A673 (cell line): ENCODE data around the gene CCDC185. TPM values are rescaled to one million over a fixed set of nuclear protein-coding genes. Genes with fewer than 3 reads are reported as not detected.

Source experiments
- BruUV-seq: library from RNA; stranded (reverse); fragments of 400-500 nt; replicated peaks from 2 replicates; lab custom pipeline; 2021; lab: Mats Ljungman, UMichigan
- CTCF ChIA-PET: fragments of 300-600 bp; sonication (Branson Sonifier 250); formaldehyde crosslinking; loops from one replicate; lab custom pipeline; 2022; ENCODE audit warnings: antibody characterized with exemption; lab: Charles Lee
- POLR2A ChIA-PET: fragments of 300-600 bp; sonication (Branson Sonifier 250); formaldehyde crosslinking; loops from one replicate; lab custom pipeline; 2022; ENCODE audit warnings: antibody characterized with exemption; ENCODE audit not compliant: low non-redundant PET; lab: Charles Lee
- DNase-seq: peaks from one replicate; pipeline ENCODE4 v3.0.0-alpha.2; 2015; ENCODE audit warnings: low spot score
- H3K27ac ChIP-seq: fragments of 200-600 bp; sonication (generic); 2 replicates; pipeline ENCODE4 v1.5.1; 2016; ENCODE audit warnings: mixed run types, low read depth, mild to moderate bottlenecking, mixed read lengths, antibody characterized with exemption, low read length; ENCODE audit not compliant: poor library complexity, severe bottlenecking
- H3K27me3 ChIP-seq: fragments of 200-600 bp; sonication (generic); replicated peaks from 2 replicates; pipeline ENCODE4 v1.6.1; 2017; ENCODE audit warnings: mixed run types, low read depth, mild to moderate bottlenecking, mixed read lengths, antibody characterized with exemption, low read length; ENCODE audit not compliant: insufficient read depth, poor library complexity
- H3K36me3 ChIP-seq: fragments of 200-600 bp; sonication (generic); 2 replicates; pipeline ENCODE4 v1.6.1; 2016; ENCODE audit warnings: mixed run types, mild to moderate bottlenecking, mixed read lengths, antibody characterized with exemption, low read length; ENCODE audit not compliant: insufficient read depth, poor library complexity, severe bottlenecking
- H3K4me1 ChIP-seq: fragments of 200-600 bp; sonication (generic); 2 replicates; pipeline ENCODE4 v1.6.1; 2017; ENCODE audit warnings: mixed run types, mild to moderate bottlenecking, mixed read lengths, antibody characterized with exemption, low read length; ENCODE audit not compliant: insufficient read depth, poor library complexity, severe bottlenecking
- H3K4me3 ChIP-seq: fragments of 200-600 bp; sonication (generic); 2 replicates; pipeline ENCODE4 v1.5.1; 2016; ENCODE audit warnings: low read depth, mixed run types, mild to moderate bottlenecking, mixed read lengths, low read length; ENCODE audit not compliant: poor library complexity, severe bottlenecking
- H3K9me3 ChIP-seq: fragments of 200-600 bp; sonication (generic); 2 replicates; pipeline ENCODE4 v1.6.1; 2016; ENCODE audit warnings: mixed run types, low read depth, mild to moderate bottlenecking, mixed read lengths, antibody characterized with exemption, low read length; ENCODE audit not compliant: poor library complexity, severe bottlenecking
- CTCF ChIP-seq: fragments of 300-800, 200-600 bp; sonication (generic); conservative IDR thresholded peaks from 2 replicates; pipeline ENCODE4 v1.5.1; 2017; ENCODE audit warnings: low read depth, mild to moderate bottlenecking, antibody characterized with exemption, low read length, moderate library complexity, mixed read lengths
- EZH2 ChIP-seq: fragments of 200-600 bp; sonication (generic); IDR thresholded peaks from 2 replicates; pipeline ENCODE4 v1.6.1; 2017; ENCODE audit warnings: borderline replicate concordance, low read depth, mild to moderate bottlenecking, mixed read lengths, antibody characterized with exemption, low read length; ENCODE audit not compliant: poor library complexity, severe bottlenecking
- intact Hi-C: fragments of 100-400 bp; cut with micrococcal nuclease; formaldehyde crosslinking; loops from one replicate; pipeline ENCODE4 v1.10.0; 2022; ENCODE audit not compliant: unreplicated experiment
- total RNA-seq: library from RNA; stranded (reverse); gene quantifications from 2 replicates; pipeline ENCODE4 v1.2.3, GENCODE V29; 2021

The CCDC185 gene
- total RNA-seq, 1 experiment from 2014 or later = not detected

GRCh38 chr1:223345720-223346119 is 47.5 kb upstream of the CCDC185 start:
- H3K27ac ChIP-seq = no peak overlapping the region
- BruUV-seq = no TSS peak
- TF ChIP-seq CTCF (no peak), EZH2 (no peak)
- intact Hi-C loops = no loop called here
- H3K27me3 ChIP-seq = peaks cover 5% of the 10 kb centered on the region
- POLR2A ChIA-PET = no interaction called here
- CTCF ChIA-PET = interaction anchor here (0.5 kb wide), 1 partner anchor 18 kb away, joined by 3 read pairs; no protein-coding TSS in a partner anchor
- no peak for DNase-seq
- H3K36me3 ChIP-seq = no peaks in the 10 kb centered on the region
- no peaks in the 10 kb centered on the region for H3K9me3 ChIP-seq
- no peak overlapping the region for H3K4me3 ChIP-seq
- H3K4me1 ChIP-seq = no peaks in the 10 kb centered on the region

- no peak for DNase-seq
- Histone ChIP-seq H3K36me3 (no peaks in the 10 kb centered on the region), H3K27me3 (peaks cover 5% of the 10 kb centered on the region), H3K9me3 (no peaks in the 10 kb centered on the region), H3K4me1 (no peaks in the 10 kb centered on the region), H3K4me3 (no peak overlapping the region), H3K27ac (no peak overlapping the region)
- TF ChIP-seq CTCF (no peak), EZH2 (no peak)
- intact Hi-C loops = no loop called here
- ChIA-PET CTCF (no interaction called here), POLR2A (no interaction called here)
- BruUV-seq = no TSS peak
These were observed 46.9 kb upstream of the CCDC185 start for GRCh38 chr1:223346311-223346710.

- Histone ChIP-seq H3K4me1 (no peaks in the 10 kb centered on the region), H3K27ac (no peak overlapping the region), H3K27me3 (peaks cover 9% of the 10 kb centered on the region), H3K9me3 (no peaks in the 10 kb centered on the region), H3K36me3 (no peaks in the 10 kb centered on the region), H3K4me3 (no peak overlapping the region)
- DNase-seq = no peak
- intact Hi-C loops = no loop called here
- no TSS peak for BruUV-seq
- TF ChIP-seq EZH2 (no peak), CTCF (no peak)
- POLR2A ChIA-PET = no interaction called here
- CTCF ChIA-PET = no interaction called here
These were observed 45.6 kb upstream of the CCDC185 start for GRCh38 chr1:223347583-223347982.
